ENCODE results near the gene SORCS2.

- no peak for TF ChIP-seq BHLHE40 (IDR thresholded peaks at IDR 0.05; ENCODE audit: borderline replicate concordance)
- TF ChIP-seq TARDBP (IDR thresholded peaks at IDR 0.05): no peak
- no peak for TF ChIP-seq FOXK2 (IDR thresholded peaks at IDR 0.05)
- TF ChIP-seq ARNT (IDR thresholded peaks at IDR 0.05): no peak
- no peak for TF ChIP-seq SP1 (IDR thresholded peaks at IDR 0.05)
- TF ChIP-seq FOXA1 (IDR thresholded peaks at IDR 0.05): no peak
- TF ChIP-seq ELF4 (IDR thresholded peaks at IDR 0.05): no peak
These were observed 436.1 kb downstream of the SORCS2 start for GRCh38 chr4:7628432-7628831.
